Hepatocyte (in vitro differentiated cells): ENCODE measurements around the gene ORM2.

Experiments
- CTCF ChIP-seq: fragments of 200-600 bp; sonication (generic); IDR thresholded peaks from 2 replicates; pipeline ENCODE4 v1.5.1; 2016; ENCODE audit warnings: antibody characterized with exemption, mild to moderate bottlenecking; ENCODE audit not compliant: poor library complexity
- EZH2 ChIP-seq: fragments of 200-600 bp; sonication (generic); IDR thresholded peaks from 2 replicates; pipeline ENCODE4 v1.6.1; 2016; ENCODE audit warnings: antibody characterized with exemption, mild to moderate bottlenecking, borderline replicate concordance
- EZH2phosphoT487 ChIP-seq: fragments of 200-600 bp; sonication (generic); IDR thresholded peaks from one replicate; pipeline ENCODE4 v1.6.1; 2018; ENCODE audit warnings: antibody characterized with exemption, mild to moderate bottlenecking, low read depth, moderate library complexity; ENCODE audit not compliant: unreplicated experiment, severe bottlenecking

DNA sequence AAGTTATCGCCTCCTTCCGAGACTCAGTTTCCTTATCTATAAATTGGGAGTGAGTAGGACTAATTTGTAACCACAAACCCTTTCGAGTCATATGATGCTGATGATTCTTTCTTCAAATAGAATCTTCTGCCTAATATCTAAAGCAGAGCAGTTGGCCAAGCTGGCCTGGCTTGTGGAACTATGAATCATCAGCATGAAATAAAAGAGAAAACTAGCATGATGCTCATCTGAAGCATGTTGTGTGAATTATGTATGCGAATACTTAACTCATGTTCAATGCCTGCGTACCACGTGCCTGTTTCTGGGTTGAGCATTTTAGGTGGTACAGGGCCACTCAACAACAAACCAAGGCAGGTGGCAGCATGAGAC is 21.8 kb upstream of the ORM2 start:
- TF ChIP-seq CTCF (no peak), EZH2 (no peak), EZH2phosphoT487 (no peak)
